ENCODE data around the gene TTC23L. TPM values are rescaled to one million over a fixed set of nuclear protein-coding genes. Genes with fewer than 3 reads are reported as not detected.

Gene TTC23L
- total RNA-seq, 1 donor from 2014 or later = 1.6 TPM

DNA sequence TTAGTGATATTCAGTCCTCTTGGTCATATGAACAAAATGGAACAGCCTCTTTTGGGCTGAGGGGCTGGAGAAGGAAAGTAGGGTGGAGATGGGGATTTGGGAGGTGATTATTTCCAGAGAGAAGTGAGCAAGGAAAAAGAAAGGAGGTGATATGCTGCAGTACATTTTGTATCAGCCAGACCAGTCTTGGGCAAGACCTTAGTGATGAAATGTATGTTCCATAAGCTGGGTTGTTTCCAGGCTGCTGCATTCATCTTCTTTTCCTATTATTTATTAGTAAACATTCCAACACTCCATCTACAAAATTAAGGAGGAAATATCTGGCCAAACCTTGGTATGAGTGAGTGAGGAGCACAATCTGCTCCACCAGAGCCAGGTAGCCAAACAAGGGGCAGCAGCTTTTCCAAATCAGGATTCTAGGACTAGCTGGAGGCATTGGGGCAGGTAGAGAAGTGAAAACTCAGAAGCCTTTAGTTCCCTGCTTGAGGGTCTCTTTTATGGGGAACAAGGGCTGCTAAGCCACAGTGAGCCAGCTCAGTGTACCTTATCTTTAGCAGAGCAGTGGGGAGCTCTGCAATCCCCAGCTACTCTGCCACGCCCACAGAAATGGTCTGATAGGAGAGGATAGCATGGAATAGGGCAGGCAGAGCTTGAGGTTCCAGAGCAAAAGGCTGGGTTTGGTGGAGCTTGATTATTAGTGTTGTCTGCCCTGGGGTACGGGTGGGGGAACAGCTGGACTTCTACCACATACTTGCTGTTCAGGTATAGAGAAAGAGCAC, 56.9 kb downstream of the TTC23L start:
- no peak overlapping the region for H3K4me3 Mint-ChIP-seq
- no peak for DNase-seq (ENCODE audit: low read depth, low spot score)
- H3K27ac Mint-ChIP-seq (ENCODE audit: unreplicated experiment) = no peak overlapping the region
- no peaks in the 10 kb centered on the region for H3K36me3 Mint-ChIP-seq (ENCODE audit: low read depth)
- no peaks in the 10 kb centered on the region for H3K9me3 Mint-ChIP-seq
- no peaks in the 10 kb centered on the region for H3K27me3 Mint-ChIP-seq (ENCODE audit: low read depth)
- TF ChIP-seq CTCF (conservative IDR thresholded peaks at IDR 0.05) = no peak
- peaks cover 4% of the 10 kb centered on the region for H3K4me1 Mint-ChIP-seq

GRCh38 chr5:34897646-34898045, 58.7 kb downstream of the TTC23L start:
- H3K4me1 Mint-ChIP-seq = peaks cover 4% of the 10 kb centered on the region

GRCh38 chr5:34898258-34898895, 59.4 kb downstream of the TTC23L start:
- H3K4me3 Mint-ChIP-seq = no peak overlapping the region
- H3K4me1 Mint-ChIP-seq = peaks cover 4% of the 10 kb centered on the region
- no peak overlapping the region for H3K27ac Mint-ChIP-seq (ENCODE audit: unreplicated experiment)
- H3K9me3 Mint-ChIP-seq = no peaks in the 10 kb centered on the region
- H3K27me3 Mint-ChIP-seq (ENCODE audit: low read depth) = no peaks in the 10 kb centered on the region
- peak; percentile 73 for DNase-seq (ENCODE audit: low read depth, low spot score)
- TF ChIP-seq CTCF (conservative IDR thresholded peaks at IDR 0.05) = peak; percentile 94
- peaks cover 3% of the 10 kb centered on the region for H3K36me3 Mint-ChIP-seq (ENCODE audit: low read depth)

More at GRCh38 chr5:34897646-34898045, 58.7 kb downstream of the TTC23L start:
- H3K4me3 Mint-ChIP-seq = no peak overlapping the region
- no peak overlapping the region for H3K27ac Mint-ChIP-seq (ENCODE audit: unreplicated experiment)
- DNase-seq (ENCODE audit: low read depth, low spot score) = no peak
- H3K9me3 Mint-ChIP-seq = no peaks in the 10 kb centered on the region
- TF ChIP-seq CTCF (conservative IDR thresholded peaks at IDR 0.05) = no peak
- no peaks in the 10 kb centered on the region for H3K36me3 Mint-ChIP-seq (ENCODE audit: low read depth)
- no peaks in the 10 kb centered on the region for H3K27me3 Mint-ChIP-seq (ENCODE audit: low read depth)

- no peak for DNase-seq (ENCODE audit: low read depth, low spot score)
- H3K4me1 Mint-ChIP-seq = peaks cover 4% of the 10 kb centered on the region
- no peak overlapping the region for H3K4me3 Mint-ChIP-seq
- H3K27ac Mint-ChIP-seq (ENCODE audit: unreplicated experiment) = no peak overlapping the region
- H3K36me3 Mint-ChIP-seq (ENCODE audit: low read depth) = peaks cover 3% of the 10 kb centered on the region
- H3K27me3 Mint-ChIP-seq (ENCODE audit: low read depth) = no peaks in the 10 kb centered on the region
- H3K9me3 Mint-ChIP-seq = no peaks in the 10 kb centered on the region
- TF ChIP-seq CTCF (conservative IDR thresholded peaks at IDR 0.05) = no peak
These were observed 60.1 kb downstream of the TTC23L start for GRCh38 chr5:34899066-34899465.

- peaks cover 4% of the 10 kb centered on the region for H3K4me1 Mint-ChIP-seq
- H3K36me3 Mint-ChIP-seq (ENCODE audit: low read depth) = peaks cover 3% of the 10 kb centered on the region
- H3K9me3 Mint-ChIP-seq = no peaks in the 10 kb centered on the region
- no peak overlapping the region for H3K27ac Mint-ChIP-seq (ENCODE audit: unreplicated experiment)
- H3K27me3 Mint-ChIP-seq (ENCODE audit: low read depth) = no peaks in the 10 kb centered on the region
- DNase-seq (ENCODE audit: low read depth, low spot score) = no peak
- TF ChIP-seq CTCF (conservative IDR thresholded peaks at IDR 0.05) = no peak
- no peak overlapping the region for H3K4me3 Mint-ChIP-seq
These were observed 61.7 kb downstream of the TTC23L start for GRCh38 chr5:34900652-34901051.

Data from neural crest cell (in vitro differentiated cells).